ENCODE measurements around the gene KIRREL3. TPM values are rescaled to one million over a fixed set of nuclear protein-coding genes. Genes with fewer than 3 reads are reported as not detected.

The KIRREL3 gene
- total RNA-seq, 1 experiment from 2014 or later: 1.4 TPM

GRCh38 chr11:126468102-126468521 is 532.5 kb downstream of the KIRREL3 start:
- peak; percentile 19 for DNase-seq (ENCODE audit: low spot score)

- no peak for DNase-seq (ENCODE audit: low spot score)
Observed at GRCh38 chr11:126467471-126467870, 533.1 kb downstream of the KIRREL3 start.

- no peak for DNase-seq (ENCODE audit: low spot score)
Observed at GRCh38 chr11:126467046-126467370, 533.6 kb downstream of the KIRREL3 start.

- no peak for DNase-seq (ENCODE audit: low spot score)
Observed at GRCh38 chr11:126466236-126467045, 534.1 kb downstream of the KIRREL3 start.

- peak; percentile 26 for DNase-seq (ENCODE audit: low spot score)
Observed at GRCh38 chr11:126465573-126466188, 534.9 kb downstream of the KIRREL3 start.

GRCh38 chr11:126464796-126465195 is 535.8 kb downstream of the KIRREL3 start:
- DNase-seq (ENCODE audit: low spot score): no peak

GRCh38 chr11:126462422-126462821 is 538.1 kb downstream of the KIRREL3 start:
- DNase-seq (ENCODE audit: low spot score): no peak

GRCh38 chr11:126461996-126462395 is 538.6 kb downstream of the KIRREL3 start:
- no peak for DNase-seq (ENCODE audit: low spot score)

- DNase-seq (ENCODE audit: low spot score): no peak
Observed at GRCh38 chr11:126461096-126461440, 539.5 kb downstream of the KIRREL3 start.

- DNase-seq (ENCODE audit: low spot score): no peak
Observed at GRCh38 chr11:126460417-126461095, 540.0 kb downstream of the KIRREL3 start.

- DNase-seq (ENCODE audit: low spot score): no peak
Observed at GRCh38 chr11:126459691-126460281, 540.8 kb downstream of the KIRREL3 start.

GRCh38 chr11:126457817-126458216 is 542.8 kb downstream of the KIRREL3 start:
- no peak for DNase-seq (ENCODE audit: low spot score)

GRCh38 chr11:126456783-126457542 is 543.6 kb downstream of the KIRREL3 start:
- no peak for DNase-seq (ENCODE audit: low spot score)

- DNase-seq (ENCODE audit: low spot score): no peak
Observed at GRCh38 chr11:126456089-126456488, 544.5 kb downstream of the KIRREL3 start.

- DNase-seq (ENCODE audit: low spot score): no peak
Observed at GRCh38 chr11:126452241-126453101, 548.1 kb downstream of the KIRREL3 start.

GRCh38 chr11:126451211-126451802 is 549.3 kb downstream of the KIRREL3 start:
- no peak for DNase-seq (ENCODE audit: low spot score)

GRCh38 chr11:126450806-126451205 is 549.8 kb downstream of the KIRREL3 start:
- DNase-seq (ENCODE audit: low spot score): no peak

- no peak for DNase-seq (ENCODE audit: low spot score)
Observed at GRCh38 chr11:126450198-126450597, 550.4 kb downstream of the KIRREL3 start.

GRCh38 chr11:126446581-126446980 is 554.0 kb downstream of the KIRREL3 start:
- no peak for DNase-seq (ENCODE audit: low spot score)

- DNase-seq (ENCODE audit: low spot score): no peak
Observed at GRCh38 chr11:126444072-126444471, 556.5 kb downstream of the KIRREL3 start.

All from A172 (cell line).